CD14-positive monocyte (primary cell): ENCODE measurements around the gene PPP1R2. TPM values are rescaled to one million over a fixed set of nuclear protein-coding genes. Genes with fewer than 3 reads are reported as not detected.
A peak's percentile ranks its signal among the peaks of the same experiment; 100 is the strongest.

Source experiments
- DNase-seq, 3 donors: peaks; one replicate each; pipeline ENCODE4 v3.0.0-alpha.2; 2011 to 2022
- H2AFZ ChIP-seq: 2 replicates; pipeline ENCODE4 v1.6.0; 2012; ENCODE audit warnings: mild to moderate bottlenecking, low read depth, low read length, inconsistent platforms; ENCODE audit not compliant: insufficient read depth, poor library complexity, severe bottlenecking
- H3K27ac ChIP-seq, 2 donors: 1 replicate in 1 of 2; 2 replicates in 1 of 2; pipeline ENCODE4 v1.5.1; 2012 to 2013; ENCODE audit warnings: low read length in 2 of 2, control low read depth in 1 of 2, inconsistent platforms in 1 of 2, low read depth in 1 of 2, mild to moderate bottlenecking in 1 of 2
- H3K27me3 ChIP-seq, 2 donors: one replicate each; pipeline versions ENCODE4 v1.6.0 to v1.6.1; 2011 to 2013; ENCODE audit warnings: low read length in 2 of 2; ENCODE audit not compliant: control insufficient read depth in 2 of 2, insufficient read depth in 2 of 2
- H3K36me3 ChIP-seq, 2 donors: replicated peaks in 1 of 2; 1 replicate in 1 of 2; 2 replicates in 1 of 2; pipeline versions ENCODE4 v1.5.1 to v1.6.1; 2012 to 2013; ENCODE audit warnings: low read length in 2 of 2, control low read depth in 1 of 2, inconsistent platforms in 1 of 2, mild to moderate bottlenecking in 1 of 2; ENCODE audit not compliant: insufficient read depth in 2 of 2, control insufficient read depth in 1 of 2
- H3K4me1 ChIP-seq, 2 donors: 1 replicate in 1 of 2; 2 replicates in 1 of 2; pipeline versions ENCODE4 v1.5.1 to v1.6.1; 2012 to 2013; ENCODE audit warnings: low read length in 2 of 2, control low read depth in 1 of 2, inconsistent platforms in 1 of 2, mild to moderate bottlenecking in 1 of 2, moderate library complexity in 1 of 2; ENCODE audit not compliant: insufficient read depth in 2 of 2, control insufficient read depth in 1 of 2
- H3K4me2 ChIP-seq: replicated peaks from 2 replicates; pipeline ENCODE3; 2012; ENCODE audit warnings: low read length, moderate library complexity, mild to moderate bottlenecking; ENCODE audit not compliant: poor library complexity, severe bottlenecking; ENCODE audit errors: extremely low read depth
- H3K4me3 ChIP-seq, 3 experiments: fragments of 200-600 bp in 1 of 3; sonication (generic) in 1 of 3; replicated peaks in 1 of 3; 1 replicate in 2 of 3; 2 replicates in 1 of 3; pipeline ENCODE4 v1.5.1; 2011 to 2013; ENCODE audit warnings: low read length in 3 of 3, mild to moderate bottlenecking in 3 of 3, control low read depth in 2 of 3, low read depth in 2 of 3, inconsistent platforms in 1 of 3, moderate library complexity in 1 of 3
- H3K79me2 ChIP-seq: 2 replicates; pipeline ENCODE4 v1.6.0; 2012; ENCODE audit warnings: mild to moderate bottlenecking, control low read depth, inconsistent platforms, low read length, moderate library complexity; ENCODE audit not compliant: insufficient read depth
- H3K9ac ChIP-seq: 2 replicates; pipeline ENCODE4 v1.6.0; 2017; ENCODE audit warnings: low read length, mild to moderate bottlenecking; ENCODE audit not compliant: insufficient read depth, poor library complexity, severe bottlenecking
- H3K9me3 ChIP-seq, 2 donors: replicated peaks in 1 of 2; 1 replicate in 1 of 2; 2 replicates in 1 of 2; pipeline versions ENCODE4 v1.5.1 to v1.6.1; 2012 to 2013; ENCODE audit warnings: low read length in 2 of 2, control low read depth in 1 of 2; ENCODE audit not compliant: control insufficient read depth in 1 of 2, insufficient read depth in 1 of 2
- H4K20me1 ChIP-seq: 2 replicates; pipeline ENCODE4 v1.6.0; 2012; ENCODE audit warnings: mild to moderate bottlenecking, low read length, control low read depth, moderate library complexity; ENCODE audit not compliant: insufficient read depth
- H3K27ac Mint-ChIP-seq, 7 donors: one replicate each; pipeline ENCODE4 v1.8.0; 2020; ENCODE audit warnings: mild to moderate bottlenecking in 7 of 7, mixed read lengths in 7 of 7, moderate library complexity in 6 of 7, inconsistent platforms in 2 of 7
- H3K27me3 Mint-ChIP-seq, 3 donors: one replicate each; pipeline ENCODE4 v1.8.0; 2021 to 2022; ENCODE audit warnings: low read depth in 3 of 3, mild to moderate bottlenecking in 3 of 3, mixed read lengths in 3 of 3, moderate library complexity in 3 of 3, inconsistent platforms in 1 of 3
- H3K36me3 Mint-ChIP-seq, 2 donors: one replicate each; pipeline ENCODE4 v1.8.0; 2020; ENCODE audit warnings: mixed read lengths in 2 of 2, inconsistent platforms in 1 of 2, mild to moderate bottlenecking in 1 of 2
- H3K4me1 Mint-ChIP-seq: one replicate; pipeline ENCODE4 v1.8.0; 2020; ENCODE audit warnings: mild to moderate bottlenecking, mixed read lengths
- H3K4me3 Mint-ChIP-seq, 2 donors: one replicate each; pipeline ENCODE4 v1.8.0; 2020; ENCODE audit warnings: mild to moderate bottlenecking in 2 of 2, mixed read lengths in 2 of 2, moderate library complexity in 1 of 2
- H3K9me3 Mint-ChIP-seq, 7 donors: one replicate each; pipeline ENCODE4 v1.8.0; 2020 to 2022; ENCODE audit warnings: mixed read lengths in 7 of 7, mild to moderate bottlenecking in 6 of 7, moderate library complexity in 6 of 7, inconsistent platforms in 2 of 7
- CTCF ChIP-seq: fragments of 200-600 bp; IDR thresholded peaks from one replicate; pipeline ENCODE4 v1.8.0; 2022; ENCODE audit warnings: antibody characterized with exemption, mild to moderate bottlenecking
- WGBS: methylation state at CpG from one replicate; pipeline ENCODE4 v1.1.5; 2013; ENCODE audit warnings: missing lambda C conversion rate; ENCODE audit not compliant: insufficient coverage; 5-methylcytosine and 5-hydroxymethylcytosine counted together
- intact Hi-C, 2 donors: fragments of 100-400 bp; cut with micrococcal nuclease; formaldehyde crosslinking; loops; one replicate each; pipeline versions ENCODE4 v1.15.0 to v1.15.1; 2023
- polyA minus RNA-seq: library from RNA; depleted of rRNA, polyadenylated mRNA; stranded (reverse); fragments of >200 nt; gene quantifications from 2 replicates; pipeline ENCODE4 v1.2.3, GENCODE V29; 2012
- polyA plus RNA-seq, 3 donors: library from polyadenylated mRNA; depleted of rRNA in 1 of 3; unstranded in 2 of 3; stranded (reverse) in 1 of 3; fragments of 300-500 nt in 2 of 3; fragments of >200 nt in 1 of 3; fragmentation: Illumina TruSeq in 2 of 3; gene quantifications; 1 replicate in 2 of 3; 2 replicates in 1 of 3; pipeline ENCODE4 v1.2.3, GENCODE V29; 2012 to 2021
- total RNA-seq, 12 experiments: library from RNA in 1 of 12; stranded (reverse) in 1 of 12; fragments of 120-200 nt in 1 of 12; gene quantifications; one replicate each; pipeline ENCODE4 v1.2.4 and lab custom pipeline; 2013 to 2026; ENCODE audit warnings: mixed read lengths in 6 of 12, inconsistent platforms in 1 of 12

Gene PPP1R2
- total RNA-seq (2013): 74.8 TPM
- polyA plus RNA-seq: 100 to 1,000 TPM in 2 of 3 donors, 10 to 100 TPM in 1; 21.0 to 121 (median 118) TPM
- polyA minus RNA-seq: 149 and 196 TPM in 2 replicates
- 87.7 to 167 (median 124) reads per million in 11 experiments for total RNA-seq (lab: John Stamatoyannopoulos, UW)

GRCh38 chr3:195542698-195543499, at the start of gene PPP1R2:
Gene PPP1R2 (minus strand): TSS chr3:195543325. CDS start chr3:195543025, 300 bp downstream.
- H3K27ac Mint-ChIP-seq: peak within 1 kb of the TSS; percentile 93 to 98 (median 96)
- Histone ChIP-seq H3K4me2 (peak within 1 kb of the TSS; percentile 81), H3K36me3 (no peaks in the 10 kb centered on the region), H3K9ac (peak within 1 kb of the TSS; percentile 98), H3K79me2 (peaks cover 53% of the 10 kb centered on the region), H4K20me1 (peaks cover 55% of the 10 kb centered on the region), H3K9me3 (no peaks in the 10 kb centered on the region), H2AFZ (peak within 1 kb of the TSS; percentile 79), H3K4me3 (peak within 1 kb of the TSS; percentile 73 to 91 (median 89)), H3K4me1 (peaks cover 30 to 42% of the 10 kb centered on the region in 2 donors), H3K27ac (peak within 1 kb of the TSS; percentile 84 to 92), H3K27me3 (peaks cover 8 to 16% of the 10 kb centered on the region in 2 donors)
- under 1% methylated on average over 92 of the region's 95 CpGs for WGBS
- peaks cover 17 to 25% (median 24%) of the 10 kb centered on the region in 3 donors for H3K27me3 Mint-ChIP-seq
- intact Hi-C loops: loop anchor here (5.0 to 10.0 kb wide), 3 partner anchors 101 to 362 kb away; partner anchors contain the start of genes ACAP2 (in 1 of the 2), TNK2 (in 1 of the 2) and XXYLT1 (in 1 of the 2)
- H3K36me3 Mint-ChIP-seq: peaks cover 0 to 8% of the 10 kb centered on the region in 2 donors
- DNase-seq: peak; percentile 87 to 89 (median 88)
- H3K9me3 Mint-ChIP-seq: peaks cover 0 to 2% (median 0%) of the 10 kb centered on the region in 7 donors
- H3K4me1 Mint-ChIP-seq: peaks cover 57% of the 10 kb centered on the region
- no peak for TF ChIP-seq CTCF
- peak within 1 kb of the TSS; percentile 89 to 94 for H3K4me3 Mint-ChIP-seq

GRCh38 chr3:195591852-195592251, 48.7 kb upstream of the PPP1R2 start:
- H3K4me3 Mint-ChIP-seq: no peak overlapping the region
- Histone ChIP-seq H3K27ac (no peak overlapping the region), H3K36me3 (no peaks in the 10 kb centered on the region), H3K79me2 (no peaks in the 10 kb centered on the region), H3K9me3 (peaks cover 12 to 22% of the 10 kb centered on the region in 2 donors), H3K9ac (no peak overlapping the region), H3K4me1 (peaks cover 9% of the 10 kb centered on the region in 2 donors), H4K20me1 (no peaks in the 10 kb centered on the region), H3K4me3 (no peak overlapping the region), H3K4me2 (no peak overlapping the region), H2AFZ (no peak overlapping the region), H3K27me3 (peaks cover 19 to 21% of the 10 kb centered on the region in 2 donors)
- no peak for DNase-seq
- peaks cover 0 to 12% (median 4%) of the 10 kb centered on the region in 7 donors for H3K9me3 Mint-ChIP-seq
- WGBS: 100% methylated on average over 1 of the region's 2 CpGs
- H3K27ac Mint-ChIP-seq: no peak overlapping the region
- H3K27me3 Mint-ChIP-seq: peaks cover 0 to 21% (median 5%) of the 10 kb centered on the region in 3 donors
- no peak for TF ChIP-seq CTCF
- peaks cover 7% of the 10 kb centered on the region for H3K4me1 Mint-ChIP-seq
- no peaks in the 10 kb centered on the region for H3K36me3 Mint-ChIP-seq
- intact Hi-C loops: no loop called here
